Myocyte (in vitro differentiated cells): ENCODE measurements around the gene IQGAP1. TPM values are rescaled to one million over a fixed set of nuclear protein-coding genes. Genes with fewer than 3 reads are reported as not detected.
A peak's percentile ranks its signal among the peaks of the same experiment; 100 is the strongest.

Experiments
- DNase-seq: peaks from one replicate; pipeline ENCODE4 v3.0.0-alpha.2; 2012; ENCODE audit warnings: low read depth
- polyA plus RNA-seq: library from polyadenylated mRNA; unstranded; fragments of >200 nt; gene quantifications from one replicate; pipeline ENCODE4 v1.2.1, GENCODE V29; 2012; ENCODE audit warnings: missing spikeins
- total RNA-seq: library from RNA; depleted of rRNA; stranded (reverse); fragments of >200 nt; gene quantifications from 2 replicates; pipeline ENCODE4 v1.2.3, GENCODE V29; 2014

The IQGAP1 gene
- 66.3 and 95.9 TPM in 2 replicates for total RNA-seq
- 64.4 TPM for polyA plus RNA-seq

- DNase-seq: peak; percentile 93
Measured at GRCh38 chr15:90387534-90388461, at the start of gene IQGAP1. TSS of gene IQGAP1 (plus strand) at chr15:90388242. CDS start at chr15:90388342, 100 bp downstream.

GRCh38 chr15:90338532-90338931 lies 49.5 kb upstream of the IQGAP1 start:
- DNase-seq: no peak

- DNase-seq: no peak
Measured at GRCh38 chr15:90340345-90340744, 47.7 kb upstream of the IQGAP1 start.

GRCh38 chr15:90343302-90343790 lies 44.7 kb upstream of the IQGAP1 start:
- DNase-seq: peak; percentile 38

- no peak for DNase-seq
Measured at GRCh38 chr15:90344662-90345061, 43.4 kb upstream of the IQGAP1 start.

- DNase-seq: no peak
Measured at GRCh38 chr15:90345857-90346256, 42.2 kb upstream of the IQGAP1 start.

GRCh38 chr15:90347431-90348065 lies 40.5 kb upstream of the IQGAP1 start:
- DNase-seq: peak; percentile 50

- DNase-seq: no peak
Measured at GRCh38 chr15:90348456-90348855, 39.6 kb upstream of the IQGAP1 start.

- no peak for DNase-seq
Measured at GRCh38 chr15:90349072-90349471, 39.0 kb upstream of the IQGAP1 start.

GRCh38 chr15:90349821-90350220 lies 38.2 kb upstream of the IQGAP1 start:
- DNase-seq: no peak

GRCh38 chr15:90351479-90352106 lies 36.4 kb upstream of the IQGAP1 start:
- DNase-seq: no peak

GRCh38 chr15:90352107-90352893 lies 35.7 kb upstream of the IQGAP1 start, which contains the start of gene ZNF774:
TSS of gene ZNF774 (plus strand) at chr15:90352284. CDS start at chr15:90354661, 2,377 bp downstream.
- peak; percentile 97 for DNase-seq

GRCh38 chr15:90354986-90355385 lies 33.1 kb upstream of the IQGAP1 start:
- no peak for DNase-seq

- no peak for DNase-seq
Measured at GRCh38 chr15:90358124-90359033, 29.7 kb upstream of the IQGAP1 start.

GRCh38 chr15:90360746-90361145 lies 27.3 kb upstream of the IQGAP1 start:
- no peak for DNase-seq

GRCh38 chr15:90362936-90363212 lies 25.2 kb upstream of the IQGAP1 start:
- DNase-seq: peak; percentile 73

GRCh38 chr15:90364251-90364650 lies 23.8 kb upstream of the IQGAP1 start:
- no peak for DNase-seq

GRCh38 chr15:90365414-90366055 lies 22.5 kb upstream of the IQGAP1 start:
- DNase-seq: no peak

- peak; percentile 23 for DNase-seq
Measured at GRCh38 chr15:90367576-90367975, 20.5 kb upstream of the IQGAP1 start.
